K562 (cell line): ENCODE results near the gene SYNGR3. TPM values are rescaled to one million over a fixed set of nuclear protein-coding genes. Genes with fewer than 3 reads are reported as not detected.

Experiments
- BRD4 ChIP-seq: fragments of 200-600 bp; sonication (generic); IDR thresholded peaks from 2 replicates; pipeline ENCODE4 v1.6.1; 2017; ENCODE audit warnings: inconsistent platforms
- CHD2 ChIP-seq: IDR thresholded peaks from 2 replicates; pipeline ENCODE4 v1.6.1; 2011; ENCODE audit warnings: low read depth, low read length
- EZH2 ChIP-seq: IDR thresholded peaks from 2 replicates; pipeline ENCODE4 v1.6.1; 2012; ENCODE audit warnings: low read depth, mild to moderate bottlenecking, inconsistent platforms, low read length, borderline replicate concordance
- GABPA ChIP-seq: fragments of 200-800 bp; sonication (Bioruptor generic); conservative IDR thresholded peaks from 2 replicates; pipeline ENCODE4 v1.6.1; 2016; ENCODE audit warnings: low read depth, missing genetic modification characterization, missing compliant biosample characterization
- GATAD2A ChIP-seq: fragments of 450-650 bp; IDR thresholded peaks from 2 replicates; pipeline ENCODE4 v1.6.1; 2017
- ILK ChIP-seq: fragments of 450-650 bp; IDR thresholded peaks from 2 replicates; pipeline ENCODE4 v1.6.1; 2016; ENCODE audit warnings: missing genetic modification characterization, low read depth, mild to moderate bottlenecking, missing compliant biosample characterization, moderate library complexity, borderline replicate concordance
- KAT7 ChIP-seq: sonication (generic); formaldehyde crosslinking; IDR thresholded peaks from 2 replicates; pipeline ENCODE4 v1.8.0; 2022; ENCODE audit warnings: missing genetic modification reagents, mild to moderate bottlenecking, borderline replicate concordance
- MGA ChIP-seq: fragments of 450-650 bp; IDR thresholded peaks from 2 replicates; pipeline ENCODE4 v1.6.1; 2016; ENCODE audit warnings: mild to moderate bottlenecking, moderate library complexity
- SRSF7 ChIP-seq: fragments of 200-400 bp; formaldehyde crosslinking; optimal IDR thresholded peaks from 2 replicates; pipeline ENCODE3; 2017; ENCODE audit warnings: mild to moderate bottlenecking, low read depth, low read length
- TEAD4 ChIP-seq, 2 experiments: sonication (generic) in 1 of 2; formaldehyde crosslinking in 1 of 2; IDR thresholded peaks; 2 replicates each; pipeline versions ENCODE4 v1.6.1 to v1.8.0; 2012 to 2022; ENCODE audit warnings: borderline replicate concordance in 1 of 2, inconsistent platforms in 1 of 2, low read length in 1 of 2, mild to moderate bottlenecking in 1 of 2, missing genetic modification reagents in 1 of 2
- ZBTB26 ChIP-seq: fragments of 450-650 bp; formaldehyde crosslinking; IDR thresholded peaks from 2 replicates; pipeline ENCODE4 v1.4.0; 2022; ENCODE audit warnings: missing genetic modification characterization
- ZC3H4 ChIP-seq: sonication (generic); formaldehyde crosslinking; IDR thresholded peaks from 2 replicates; pipeline ENCODE4 v1.9.0; 2021; ENCODE audit warnings: missing genetic modification reagents, borderline replicate concordance
- ZNF766 ChIP-seq: fragments of 200-800 bp; sonication (Bioruptor generic); conservative IDR thresholded peaks from 2 replicates; pipeline ENCODE4 v1.6.1; 2016; ENCODE audit warnings: missing genetic modification characterization, missing compliant biosample characterization
- polyA plus RNA-seq, 8 experiments: library from polyadenylated mRNA; depleted of rRNA in 4 of 8; stranded (reverse) in 5 of 8; unstranded in 3 of 8; fragments of >200 nt; fragmentation: Nextera tagmentation in 2 of 8; fragmentation: Illumina TruSeq in 1 of 8; extraction: Ambion mirVana in 2 of 8; extraction: Trizol in 1 of 8; gene quantifications; 2 replicates each; pipeline versions ENCODE4 v1.2.1 to v1.2.3, GENCODE V29; 2011 to 2014; ENCODE audit warnings: inconsistent platforms in 1 of 8, missing spikeins in 1 of 8
- total RNA-seq, 7 experiments: library from RNA; depleted of rRNA in 6 of 7; stranded (reverse); fragments of >200 nt in 6 of 7; fragmentation: Illumina TruSeq in 2 of 7; extraction: Trizol in 2 of 7; gene quantifications; 2 replicates each; pipeline versions ENCODE4 v1.2.1 to v1.2.3, GENCODE V29; 2011 to 2021; ENCODE audit warnings: low replicate concordance in 1 of 7
- TF ChIP-seq, protein P1 (sequence below): sonication (generic); formaldehyde crosslinking; IDR thresholded peaks from 2 replicates; pipeline ENCODE4 v1.8.0; 2022; ENCODE audit warnings: missing genetic modification reagents, mild to moderate bottlenecking, moderate library complexity, borderline replicate concordance

SYNGR3 gene
- total and polyA plus RNA-seq, 9 of the 15 experiments (the other 6 are each of a cell fraction or from before 2014, with no cell fraction given): 3.7 to 69.2 (median 36.3) TPM

DNA sequence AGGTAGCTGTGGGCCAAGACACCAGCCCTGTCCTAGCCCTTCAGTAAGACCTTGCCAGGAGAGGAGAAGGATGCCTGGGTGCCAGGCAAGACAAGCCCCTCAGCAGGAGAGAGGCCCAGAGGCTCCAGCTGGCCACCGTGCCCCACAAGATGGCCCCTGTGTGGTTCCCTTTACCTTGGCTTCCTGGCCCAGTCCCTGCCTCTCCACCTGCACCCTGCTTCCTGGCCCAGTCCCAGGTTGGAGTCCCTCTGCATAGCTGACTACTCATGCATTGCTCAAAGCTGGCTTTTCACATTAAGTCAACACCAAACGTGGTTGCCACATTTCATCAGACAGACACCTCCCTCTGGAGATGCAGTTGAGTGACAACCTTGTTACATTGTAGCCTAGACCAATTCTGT lies 4.0 kb downstream of the SYNGR3 start (continued):
- TF ChIP-seq MGA (no peak), TEAD4 (IDR thresholded peaks at IDR 0.05; ENCODE audit: low read length) (no peak), TEAD4 (CRISPR knock-in tag; IDR thresholded peaks at IDR 0.05; ENCODE audit: borderline replicate concordance) (no peak), ZNF766 (CRISPR knock-in tag) (no peak), ZC3H4 (no peak), SRSF7 (no peak), EZH2 (no peak), ILK (tag) (no peak), GATAD2A (no peak), GABPA (tag) (no peak), CHD2 (no peak), ZBTB26 (CRISPR knock-in tag) (no peak), BRD4 (no peak), KAT7 (no peak)
- TF ChIP-seq, protein P1, sequence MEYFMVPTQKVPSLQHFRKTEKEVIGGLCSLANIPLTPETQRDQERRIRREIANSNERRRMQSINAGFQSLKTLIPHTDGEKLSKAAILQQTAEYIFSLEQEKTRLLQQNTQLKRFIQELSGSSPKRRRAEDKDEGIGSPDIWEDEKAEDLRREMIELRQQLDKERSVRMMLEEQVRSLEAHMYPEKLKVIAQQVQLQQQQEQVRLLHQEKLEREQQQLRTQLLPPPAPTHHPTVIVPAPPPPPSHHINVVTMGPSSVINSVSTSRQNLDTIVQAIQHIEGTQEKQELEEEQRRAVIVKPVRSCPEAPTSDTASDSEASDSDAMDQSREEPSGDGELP: 0 out of 2 replicates have a peak, but pooled peaks have one; percentile 30
